Superior temporal gyrus (tissue), 1 donor: Measurements from ENCODE around the gene FAAP100.
"Not testable (repeated sequence)": the region's sequence is repeated elsewhere in the genome, so short reads cannot be mapped to it uniquely, and the experiment has no call there.

Experiments
- DNase-seq: peaks from one replicate; pipeline ENCODE4 v3.0.0-alpha.2; 2016; ENCODE audit errors: extremely low spot score

FAAP100 gene

DNA sequence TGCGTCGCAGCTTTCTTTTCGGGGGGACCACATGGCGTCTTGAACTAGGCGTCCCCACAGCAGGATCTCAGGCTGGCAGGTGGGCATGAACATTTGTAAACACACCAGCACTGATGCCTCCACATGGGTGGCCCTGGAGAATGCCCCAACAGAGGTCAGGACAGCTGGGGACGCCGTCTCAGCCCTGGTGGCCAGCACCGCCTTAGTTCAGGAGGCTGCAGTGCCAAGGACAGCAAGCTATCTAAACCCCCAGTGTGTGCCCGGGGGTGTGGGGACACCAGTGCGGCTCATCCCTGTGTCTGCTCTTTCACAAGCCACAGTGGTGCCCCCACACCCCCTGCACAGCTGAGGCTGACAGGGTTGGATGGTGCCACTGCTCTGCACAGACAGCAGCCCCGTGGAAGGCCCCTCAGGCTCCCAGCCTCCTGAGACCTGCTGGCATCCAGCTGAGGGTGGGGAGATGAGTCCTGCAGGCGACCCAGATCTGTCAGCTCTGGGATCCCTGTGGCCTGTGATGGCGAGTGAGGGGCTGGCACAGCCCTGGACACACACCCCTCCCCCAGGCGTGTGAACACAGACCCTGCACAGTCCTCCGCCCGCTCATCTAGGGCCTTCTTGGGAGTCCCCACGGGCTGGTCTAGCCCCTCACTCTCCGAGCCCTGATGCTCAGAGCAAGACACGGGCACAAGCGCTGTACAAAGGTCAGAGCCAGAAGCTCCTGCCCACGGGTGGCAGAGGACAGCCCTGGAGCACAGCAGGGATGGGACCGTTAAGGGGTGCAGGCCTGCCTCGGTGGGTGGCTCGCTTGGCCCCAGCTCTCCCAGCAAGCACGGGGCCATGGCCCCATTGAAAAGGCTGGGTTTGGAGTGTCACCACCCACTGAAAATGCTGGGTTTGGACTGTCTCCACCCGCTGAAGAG lies 13.2 kb downstream of the FAAP100 start:
- DNase-seq, result no peak

DNA sequence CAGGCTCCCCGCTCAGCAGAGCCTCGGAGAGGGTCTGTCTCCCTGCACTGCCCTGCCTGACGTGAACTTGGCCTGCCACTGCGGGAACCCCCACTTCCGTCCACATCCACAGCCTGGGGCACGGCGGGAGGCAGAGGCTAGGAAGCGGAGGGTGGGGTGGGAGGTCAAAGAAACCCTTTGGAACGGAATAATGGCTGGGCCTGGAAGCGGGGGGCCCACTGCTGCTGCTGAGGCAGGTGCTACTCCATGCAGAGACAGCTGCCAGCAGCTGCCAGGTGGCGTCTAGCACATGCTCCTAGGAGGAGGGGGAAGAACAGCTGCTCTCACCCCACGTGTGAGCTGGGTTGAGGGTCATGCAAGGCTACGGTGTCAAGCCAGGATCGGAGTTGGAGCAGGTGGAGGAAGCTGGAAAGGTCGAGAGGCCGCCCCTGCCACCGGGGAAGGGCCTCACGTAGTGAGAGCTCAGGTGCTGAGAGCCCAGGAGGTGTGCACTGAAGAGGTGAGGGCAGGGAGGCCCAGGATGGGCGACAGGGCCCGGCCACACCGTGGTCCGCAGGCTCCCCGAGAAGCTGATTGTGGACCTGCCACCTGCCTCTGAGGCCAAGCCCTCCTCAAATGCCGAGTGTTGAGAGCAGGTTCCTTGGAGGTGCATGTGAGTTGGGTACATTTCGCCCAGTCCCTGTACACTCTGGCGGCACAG lies 14.1 kb downstream of the FAAP100 start:
- DNase-seq, result no peak

DNA sequence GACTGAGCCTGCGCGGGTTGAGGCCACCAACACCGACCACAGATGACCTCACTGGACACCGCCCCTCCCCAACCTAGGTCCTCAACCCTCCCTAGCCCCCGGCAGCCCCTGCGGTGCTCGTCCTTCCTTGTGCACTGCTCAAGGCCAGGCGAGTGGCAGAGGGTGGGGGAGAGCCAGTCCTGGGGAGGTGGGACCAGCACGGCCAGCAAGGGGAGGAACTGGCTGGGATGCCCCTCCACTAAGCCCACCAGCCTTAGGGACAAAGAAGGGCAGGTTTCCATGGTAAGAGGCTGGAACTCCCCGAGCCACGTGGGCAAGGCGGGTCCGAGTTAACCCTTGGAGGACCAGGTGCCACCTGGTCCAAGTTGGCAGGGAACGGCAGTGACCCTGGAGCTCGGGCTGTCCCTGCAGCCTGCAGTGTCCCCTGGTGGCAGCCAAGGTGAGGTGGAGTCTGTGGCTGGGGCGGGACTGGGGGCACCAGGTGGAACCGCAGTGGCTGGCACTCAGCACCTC lies 14.8 kb downstream of the FAAP100 start:
- no peak for DNase-seq

DNA sequence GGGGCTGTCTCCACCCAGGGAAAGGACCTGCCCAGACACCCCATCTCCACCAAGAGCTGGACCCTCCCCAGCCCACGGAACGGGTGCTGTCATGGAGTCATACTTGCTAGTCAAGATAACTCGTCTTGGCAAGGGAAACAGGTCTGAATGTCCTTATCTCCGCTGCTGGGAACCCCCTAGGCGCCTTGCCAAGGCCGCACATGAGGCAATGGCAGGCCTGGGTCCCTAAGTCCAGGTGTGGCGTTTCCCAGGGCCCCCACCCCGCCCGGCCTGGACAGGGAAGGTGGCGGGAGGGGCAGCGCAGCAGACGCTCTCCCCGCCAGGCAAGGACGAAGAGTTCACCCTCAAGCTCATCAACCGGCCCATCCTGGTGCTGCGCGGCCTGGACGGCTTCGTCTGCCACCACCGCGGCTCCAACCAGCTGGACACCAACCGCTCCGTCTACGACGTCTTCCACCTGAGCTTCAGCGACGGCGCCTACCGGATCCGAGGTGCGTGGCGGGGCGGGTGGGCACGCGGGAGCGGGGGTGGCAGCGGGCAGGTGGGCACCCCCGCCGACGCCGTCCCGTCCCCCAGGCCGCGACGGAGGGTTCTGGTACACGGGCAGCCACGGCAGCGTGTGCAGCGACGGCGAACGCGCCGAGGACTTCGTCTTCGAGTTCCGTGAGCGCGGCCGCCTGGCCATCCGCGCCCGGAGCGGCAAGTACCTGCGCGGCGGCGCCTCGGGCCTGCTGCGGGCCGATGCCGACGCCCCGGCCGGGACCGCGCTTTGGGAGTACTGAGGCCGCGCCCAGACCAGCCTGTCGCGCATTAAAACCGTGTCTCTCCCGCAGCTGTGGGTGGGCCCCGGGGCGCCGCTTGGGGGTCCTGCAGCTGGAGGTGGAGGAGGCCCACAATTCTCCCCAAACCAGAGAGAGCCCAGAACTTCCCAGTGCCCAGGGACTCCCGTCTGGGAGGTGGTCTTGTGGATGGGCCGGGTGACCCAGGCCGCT lies 15.6 kb downstream of the FAAP100 start:
- no peak for DNase-seq

DNA sequence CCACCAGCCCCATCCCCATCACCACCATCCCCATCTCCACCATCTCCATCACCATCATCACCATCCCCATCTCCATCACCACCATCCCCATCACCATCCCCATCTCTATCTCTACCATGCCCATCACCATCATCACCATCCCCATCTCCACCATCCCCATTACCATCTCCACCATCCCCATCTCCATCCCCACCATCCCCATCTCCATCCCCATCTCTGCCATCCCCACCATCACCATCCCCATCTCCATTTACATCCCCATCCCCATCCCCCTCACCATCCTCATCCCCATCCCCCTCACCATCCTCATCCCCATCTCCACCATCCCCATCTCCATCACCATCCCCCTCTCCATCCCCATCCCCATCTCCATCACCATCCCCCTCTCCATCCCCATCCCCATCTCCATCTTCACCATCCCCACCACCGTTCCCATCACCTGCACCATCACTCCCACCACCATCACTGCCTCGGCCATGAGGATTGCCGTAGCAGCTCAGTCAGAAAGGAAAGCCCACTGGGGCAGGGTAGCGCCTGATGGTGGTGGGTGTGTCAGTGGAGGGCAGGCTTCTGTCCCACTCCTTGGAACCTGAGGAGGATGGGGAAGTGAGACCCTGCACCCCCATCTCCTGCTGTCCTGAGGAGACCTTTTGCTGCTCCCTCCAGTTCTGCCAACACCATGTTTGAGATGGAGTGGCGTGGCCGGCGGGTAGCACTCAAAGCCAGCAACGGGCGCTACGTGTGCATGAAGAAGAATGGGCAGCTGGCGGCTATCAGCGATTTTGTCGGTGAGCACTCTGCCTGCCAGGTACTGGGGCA lies 16.5 kb downstream of the FAAP100 start:
- no peak for DNase-seq

DNA sequence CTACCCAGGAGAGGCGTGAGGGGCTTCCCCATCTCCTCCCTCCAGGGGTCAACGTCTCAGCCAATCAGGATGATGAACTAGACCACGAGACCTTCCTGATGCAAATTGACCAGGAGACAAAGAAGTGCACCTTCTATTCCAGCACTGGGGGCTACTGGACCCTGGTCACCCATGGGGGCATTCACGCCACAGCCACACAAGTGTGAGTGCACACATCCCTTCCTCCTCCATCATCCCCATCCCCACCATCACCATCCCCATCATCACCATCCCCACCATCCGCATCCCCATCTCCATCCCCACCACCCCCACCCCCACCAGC lies 17.2 kb downstream of the FAAP100 start:
- DNase-seq, result no peak

DNA sequence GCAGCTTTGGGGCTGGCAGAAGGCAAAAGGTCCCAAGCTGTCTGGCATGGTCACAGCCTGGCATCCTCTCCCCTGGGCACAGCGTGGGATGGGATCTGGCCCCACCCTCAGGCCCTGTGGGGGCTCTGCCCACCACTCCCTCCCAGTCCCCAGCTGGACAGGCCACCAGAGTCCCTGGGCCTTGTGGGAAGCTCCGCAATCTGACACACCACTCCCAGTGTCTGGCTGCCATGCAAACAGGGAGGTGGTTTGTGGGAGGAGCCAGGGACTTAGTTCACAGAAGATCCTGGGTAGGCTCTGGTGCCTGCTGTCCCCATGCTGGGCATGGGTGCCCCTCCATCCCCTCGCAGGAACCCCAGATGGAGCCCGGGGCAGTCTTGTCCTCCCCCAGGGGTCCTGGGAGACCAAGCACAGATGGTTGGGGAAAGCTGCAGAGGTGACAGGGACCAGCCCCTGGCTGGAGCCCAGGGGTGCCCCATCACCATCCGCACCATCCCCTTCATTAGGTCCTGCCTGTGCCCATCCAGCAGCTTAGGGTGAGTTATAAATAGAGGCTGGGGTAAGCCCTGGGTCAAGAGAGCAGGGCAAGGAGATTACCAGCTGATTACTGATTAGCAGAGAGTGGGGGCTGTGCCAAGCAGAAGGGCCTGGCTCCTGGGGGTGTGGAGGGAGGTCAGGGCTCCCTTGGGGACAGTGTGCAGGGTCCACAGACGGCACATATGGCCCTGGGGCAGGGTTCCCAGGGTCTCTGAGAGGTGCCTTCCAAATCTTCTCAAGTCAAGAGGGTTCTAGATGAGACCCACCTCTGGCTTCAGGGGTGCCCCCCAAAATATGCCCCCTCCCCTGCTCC lies 17.8 kb downstream of the FAAP100 start:
- DNase-seq, result no peak

DNA sequence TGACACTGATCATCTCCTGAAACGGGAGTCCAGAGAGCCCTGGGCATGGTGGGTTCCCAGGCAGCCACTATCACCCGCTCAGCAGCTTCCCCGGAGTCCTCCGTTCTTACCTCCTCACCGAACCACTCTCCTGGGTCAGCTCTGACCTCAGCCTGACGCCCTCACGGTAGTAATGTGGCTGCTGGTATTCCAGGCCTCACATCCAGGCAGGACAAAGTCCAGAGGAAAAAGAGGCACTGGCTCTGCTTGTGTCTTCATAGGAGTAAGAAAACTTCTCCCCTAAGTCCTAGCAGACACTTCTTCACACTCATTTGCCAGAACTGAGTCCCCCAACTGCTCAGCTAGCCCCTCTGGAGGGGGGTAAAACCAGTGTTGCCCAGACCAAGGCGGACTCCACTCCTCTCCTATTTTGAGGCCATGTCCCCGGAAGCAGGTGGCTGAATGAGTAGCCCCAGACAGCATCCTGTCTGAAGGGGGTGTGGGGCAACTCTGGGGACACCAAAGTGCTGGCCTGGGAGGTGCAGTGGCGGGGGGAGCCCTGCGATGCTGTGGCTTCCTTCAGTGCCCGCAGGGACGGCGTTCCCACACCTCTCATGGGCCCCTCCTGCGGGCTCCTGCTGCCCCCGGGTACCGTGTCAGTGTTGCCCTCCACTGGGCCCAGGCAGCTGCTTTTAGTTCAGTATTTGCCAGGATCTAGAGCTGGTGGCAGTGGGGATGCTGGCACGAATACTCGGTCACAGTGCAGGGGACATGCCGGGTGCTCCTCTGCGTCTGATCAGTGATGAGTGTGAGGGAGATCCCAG lies 18.6 kb downstream of the FAAP100 start:
- no peak for DNase-seq

DNA sequence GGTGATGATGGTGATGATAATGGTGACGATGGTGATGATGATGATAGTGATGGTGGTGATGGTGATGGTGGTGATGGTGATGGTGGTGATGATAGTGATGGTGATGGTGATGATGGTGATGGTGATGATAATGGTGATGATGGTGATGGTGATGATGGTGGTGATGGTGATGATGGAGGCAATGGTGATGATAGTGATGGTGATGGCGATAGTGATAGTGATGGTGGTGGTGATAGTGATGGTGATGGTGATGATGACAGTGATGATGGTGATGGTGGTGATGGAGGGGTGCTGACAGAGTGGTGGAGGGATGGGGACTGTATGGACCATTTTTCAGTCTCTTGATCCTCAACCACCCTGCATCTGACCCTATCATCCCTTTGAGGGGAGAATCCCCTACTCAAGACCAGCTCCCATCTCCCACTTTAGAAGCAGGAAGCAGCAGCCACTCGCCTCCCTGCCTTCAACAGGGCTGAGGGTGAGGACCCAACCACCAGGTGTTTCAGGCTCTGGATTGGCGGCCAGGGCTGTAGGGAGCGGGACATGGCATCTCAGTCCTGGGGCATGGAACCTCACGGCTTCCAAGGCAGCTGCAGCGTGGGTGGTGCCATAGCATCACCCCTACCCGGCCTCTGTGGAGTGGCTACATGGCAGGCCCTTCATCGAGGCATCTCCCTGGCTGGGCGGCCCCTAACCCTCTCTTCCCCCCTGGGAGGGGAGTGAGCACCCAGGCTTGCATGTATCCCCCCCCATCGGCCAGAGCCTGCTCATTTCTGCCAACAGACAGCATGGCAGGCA lies 19.5 kb downstream of the FAAP100 start:
- no peak for DNase-seq

DNA sequence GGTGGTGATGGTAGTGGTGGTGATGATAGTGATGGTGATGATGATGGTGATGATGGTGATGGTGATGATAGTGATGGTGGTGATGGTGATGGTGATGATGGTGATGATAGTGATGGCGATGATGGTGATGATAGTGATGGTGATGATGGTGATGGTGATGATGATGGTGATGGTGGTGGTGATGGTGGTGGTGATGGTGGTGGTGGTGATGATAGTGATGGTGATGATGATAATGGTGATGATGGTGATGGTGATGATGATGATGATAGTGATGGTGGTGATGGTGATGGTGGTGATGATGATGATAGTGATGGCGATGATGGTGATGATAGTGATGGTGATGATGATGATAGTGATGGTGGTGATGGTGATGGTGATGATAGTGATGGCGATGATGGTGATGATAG lies 20.2 kb downstream of the FAAP100 start:
- DNase-seq, result not testable (repeated sequence)

DNA sequence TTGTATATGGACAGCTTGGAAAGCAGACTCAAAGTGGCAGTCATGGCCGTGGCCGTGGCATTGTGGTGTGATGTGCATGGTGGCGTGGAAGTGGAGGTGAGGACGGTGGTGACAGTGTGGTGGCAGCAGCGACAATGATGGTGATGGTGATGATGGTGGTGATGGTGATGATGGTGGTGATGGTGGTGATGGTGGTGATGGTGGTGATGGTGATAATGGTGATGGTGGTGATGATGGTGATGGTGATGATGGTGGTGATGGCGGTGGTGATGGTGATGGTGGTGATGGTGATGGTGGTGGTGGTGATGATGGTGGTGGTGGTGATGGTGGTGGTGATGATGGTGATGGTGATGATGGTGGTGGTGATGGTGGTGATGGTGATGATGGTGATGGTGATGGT lies 21.1 kb downstream of the FAAP100 start:
- not testable (repeated sequence) for DNase-seq

DNA sequence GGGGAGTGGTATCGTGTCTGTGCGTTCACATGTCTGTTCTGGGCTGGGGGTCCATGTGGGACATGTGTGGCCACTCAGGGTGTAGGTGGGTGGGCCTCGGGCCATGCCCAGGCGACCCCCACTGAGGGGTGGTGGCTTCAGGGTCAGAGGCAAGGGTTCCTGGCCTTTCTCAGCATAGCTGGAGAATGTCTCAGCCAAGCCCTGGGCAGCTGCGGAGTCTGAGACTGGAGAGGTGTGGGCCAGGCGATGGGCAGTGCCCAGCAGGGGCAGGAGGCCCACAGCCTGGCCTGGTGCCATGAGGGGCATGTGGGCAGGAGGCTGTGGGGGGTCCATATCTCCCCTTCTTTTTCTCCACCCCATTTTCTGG lies 22.7 kb downstream of the FAAP100 start:
- no peak for DNase-seq

DNA sequence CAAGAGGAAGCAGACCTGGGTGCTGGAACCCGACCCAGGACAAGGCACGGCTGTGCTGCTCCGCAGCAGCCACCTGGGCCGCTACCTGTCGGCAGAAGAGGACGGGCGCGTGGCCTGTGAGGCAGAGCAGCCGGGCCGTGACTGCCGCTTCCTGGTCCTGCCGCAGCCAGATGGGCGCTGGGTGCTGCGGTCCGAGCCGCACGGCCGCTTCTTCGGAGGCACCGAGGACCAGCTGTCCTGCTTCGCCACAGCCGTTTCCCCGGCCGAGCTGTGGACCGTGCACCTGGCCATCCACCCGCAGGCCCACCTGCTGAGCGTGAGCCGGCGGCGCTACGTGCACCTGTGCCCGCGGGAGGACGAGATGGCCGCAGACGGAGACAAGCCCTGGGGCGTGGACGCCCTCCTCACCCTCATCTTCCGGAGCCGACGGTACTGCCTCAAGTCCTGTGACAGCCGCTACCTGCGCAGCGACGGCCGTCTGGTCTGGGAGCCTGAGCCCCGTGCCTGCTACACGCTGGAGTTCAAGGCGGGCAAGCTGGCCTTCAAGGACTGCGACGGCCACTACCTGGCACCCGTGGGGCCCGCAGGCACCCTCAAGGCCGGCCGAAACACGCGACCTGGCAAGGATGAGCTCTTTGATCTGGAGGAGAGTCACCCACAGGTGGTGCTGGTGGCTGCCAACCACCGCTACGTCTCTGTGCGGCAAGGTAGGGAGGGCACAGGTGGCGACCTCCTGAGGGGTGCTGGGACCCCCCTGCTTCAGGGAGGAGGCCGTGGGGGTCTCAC lies 23.3 kb downstream of the FAAP100 start:
- DNase-seq, result no peak

DNA sequence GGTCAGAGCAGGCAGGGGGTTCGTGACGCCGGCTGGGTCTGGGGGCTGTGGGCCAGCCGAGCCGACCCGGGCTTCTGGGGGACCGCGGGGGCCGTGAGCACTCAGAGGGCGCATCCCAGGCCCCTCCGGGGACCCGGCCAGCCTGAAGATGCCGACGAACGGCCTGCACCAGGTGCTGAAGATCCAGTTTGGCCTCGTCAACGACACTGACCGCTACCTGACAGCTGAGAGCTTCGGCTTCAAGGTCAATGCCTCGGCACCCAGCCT lies 23.8 kb downstream of the FAAP100 start:
- DNase-seq, result no peak

DNA sequence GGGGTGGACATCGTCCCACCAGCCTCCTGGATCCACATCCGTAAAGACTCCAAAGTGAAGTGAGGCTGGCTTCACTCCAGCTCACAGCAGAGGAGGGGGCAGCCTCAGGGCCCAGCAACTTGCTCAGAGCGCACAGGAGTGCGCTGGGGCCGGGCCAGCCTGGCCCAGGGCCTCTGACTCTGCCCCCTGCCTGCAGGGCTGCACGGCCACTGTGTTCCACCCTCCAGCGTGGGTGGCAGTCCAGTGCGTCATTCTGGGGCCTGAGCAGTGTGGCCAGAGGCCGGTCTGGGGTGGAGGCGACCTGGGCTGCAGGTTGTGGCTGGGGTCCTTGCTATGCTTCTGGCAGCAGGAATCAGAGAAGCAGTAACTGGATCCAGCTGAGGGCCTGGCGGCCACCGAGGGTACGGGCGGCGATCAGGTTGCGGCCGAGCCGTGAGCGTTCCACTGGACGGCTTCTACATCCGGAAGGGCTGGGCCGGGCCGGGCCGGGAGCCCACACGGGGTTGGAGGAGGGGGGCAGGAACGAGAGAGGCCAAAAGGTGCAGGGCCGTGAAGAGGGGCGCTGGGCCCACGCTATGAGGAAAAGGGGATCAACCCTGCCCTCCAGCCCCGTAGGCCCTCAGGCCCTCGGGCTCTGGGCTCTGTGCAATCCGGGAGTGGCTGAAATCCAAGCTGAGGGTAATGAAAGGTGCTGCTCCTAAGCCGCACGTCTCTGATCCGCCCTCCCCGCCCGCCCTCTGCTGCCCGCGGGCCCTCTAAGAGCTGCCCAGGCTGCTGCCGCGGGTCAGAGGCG lies 24.4 kb downstream of the FAAP100 start, which contains the start of gene FSCN2:
Gene FSCN2 (plus strand): TSS at position 787 of the 793 bp plus-strand sequence. CDS start 155 bp downstream, outside the sequence.
- no peak for DNase-seq

DNA sequence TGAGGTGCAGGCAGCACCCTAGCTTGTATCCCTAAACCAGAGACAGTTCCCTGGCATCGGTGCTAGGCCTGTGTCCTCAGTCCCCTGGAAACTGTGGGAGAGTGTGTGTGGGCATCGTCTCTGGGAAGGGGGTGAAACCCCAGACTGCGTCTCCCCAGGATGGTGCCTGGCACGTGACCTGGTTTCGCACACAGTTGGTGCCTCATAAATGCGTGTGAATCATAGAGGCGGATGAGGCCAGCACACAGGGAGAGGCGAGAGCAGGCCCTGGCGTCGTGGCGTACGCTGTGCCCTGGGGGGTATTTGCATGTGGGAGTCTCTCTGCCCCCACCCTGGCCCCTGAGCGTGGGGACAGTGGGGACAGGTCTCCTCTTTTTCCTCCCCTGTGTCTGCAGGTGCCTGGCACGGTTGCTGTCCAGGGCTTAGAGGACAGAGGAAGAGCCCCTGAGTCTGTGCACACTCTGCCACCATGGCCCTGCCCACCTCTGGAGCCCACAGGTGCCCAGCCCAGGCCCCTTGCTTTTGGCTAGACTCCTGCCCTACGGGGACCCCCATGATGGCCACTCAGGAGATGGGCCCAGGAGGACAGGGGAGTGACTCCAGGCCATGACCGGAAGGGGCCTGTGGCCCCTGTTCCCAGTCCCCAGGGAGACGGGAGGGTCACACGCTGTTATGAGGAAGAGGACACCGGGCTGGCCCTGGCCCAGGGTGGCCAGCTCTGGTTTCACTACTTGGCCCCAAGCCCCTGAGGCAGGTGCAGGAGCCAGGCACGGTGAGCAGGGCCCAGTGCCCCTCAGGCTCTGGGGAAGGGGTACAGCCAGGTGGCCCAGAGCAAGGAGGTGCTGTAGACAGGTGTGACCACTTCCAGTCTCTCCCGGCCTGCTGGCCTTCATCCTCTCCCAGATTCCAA lies 25.2 kb downstream of the FAAP100 start:
- DNase-seq, result no peak
